H1 (cell line): ENCODE data around the gene TPSD1. TPM values are rescaled to one million over a fixed set of nuclear protein-coding genes. Genes with fewer than 3 reads are reported as not detected.

Source experiments
- CTCF ChIA-PET: fragments of 300-600 bp; sonication (Branson Sonifier 250); formaldehyde crosslinking; loops from one replicate; lab custom pipeline; 2021; ENCODE audit not compliant: partially characterized antibody; lab: Charles Lee
- POLR2A ChIA-PET: fragments of 300-600 bp; sonication (Branson Sonifier 250); formaldehyde crosslinking; loops from one replicate; lab custom pipeline; 2021; ENCODE audit warnings: inconsistent platforms; ENCODE audit not compliant: partially characterized antibody; lab: Charles Lee
- DNase-seq, 2 experiments: peaks; one replicate each; pipeline versions ENCODE4 v3.0.0 to v3.0.0-alpha.2; 2010 to 2022; ENCODE audit warnings: low spot score in 2 of 2, low read depth in 1 of 2, mixed read lengths in 1 of 2
- FAIRE-seq: peaks from 2 replicates; lab custom pipeline; 2011; peaks lifted over from hg19 to GRCh38; lab: Jason Lieb, UNC
- H2AFZ ChIP-seq: 2 replicates; pipeline ENCODE4 v1.8.1; 2012; ENCODE audit warnings: low read length, inconsistent platforms
- H2AK5ac ChIP-seq: 2 replicates; pipeline ENCODE4 v1.6.1; 2013; ENCODE audit warnings: low read depth, low read length
- H2BK120ac ChIP-seq: replicated peaks from 2 replicates; pipeline ENCODE3; 2013; ENCODE audit warnings: low read depth, low read length, inconsistent platforms
- H2BK12ac ChIP-seq: 2 replicates; pipeline ENCODE4 v1.6.1; 2013; ENCODE audit warnings: low read depth, low read length
- H2BK15ac ChIP-seq: 2 replicates; pipeline ENCODE4 v1.6.1; 2013; ENCODE audit warnings: low read length
- H2BK20ac ChIP-seq: 2 replicates; pipeline ENCODE4 v1.6.1; 2013; ENCODE audit warnings: low read length
- H2BK5ac ChIP-seq: 2 replicates; pipeline ENCODE4 v1.6.1; 2013; ENCODE audit warnings: low read depth, low read length
- H3K14ac ChIP-seq: 2 replicates; pipeline ENCODE4 v1.6.1; 2013; ENCODE audit warnings: inconsistent platforms; ENCODE audit not compliant: insufficient read length
- H3K18ac ChIP-seq: 2 replicates; pipeline ENCODE4 v1.6.1; 2013; ENCODE audit warnings: low read length; ENCODE audit errors: extremely low read depth
- H3K23ac ChIP-seq: 2 replicates; pipeline ENCODE4 v1.6.1; 2013; ENCODE audit warnings: inconsistent platforms; ENCODE audit not compliant: insufficient read length
- H3K23me2 ChIP-seq: 2 replicates; pipeline ENCODE4 v1.6.1; 2013; ENCODE audit warnings: low read depth, low read length
- H3K27ac ChIP-seq: 2 replicates; pipeline ENCODE4 v1.6.1; 2011; ENCODE audit warnings: low read depth, low read length, inconsistent platforms
- H3K27me3 ChIP-seq, 4 experiments: replicated peaks in 1 of 4; 1 replicate in 1 of 4; 2 replicates in 3 of 4; pipeline versions ENCODE4 v1.6.1 to v1.8.1; 2011 to 2013; ENCODE audit warnings: low read length in 3 of 4, mild to moderate bottlenecking in 3 of 4, inconsistent platforms in 2 of 4, mixed read lengths in 2 of 4, moderate library complexity in 1 of 4; ENCODE audit not compliant: control insufficient read depth in 3 of 4, insufficient read depth in 3 of 4; ENCODE audit errors: extremely low read depth in 1 of 4
- H3K36me3 ChIP-seq, 4 experiments: 2 replicates each; pipeline versions ENCODE4 v1.6.1 to v1.8.1; 2011 to 2013; ENCODE audit warnings: mild to moderate bottlenecking in 4 of 4, low read length in 3 of 4, moderate library complexity in 2 of 4, control low read depth in 1 of 4, inconsistent platforms in 1 of 4; ENCODE audit not compliant: insufficient read depth in 4 of 4, control insufficient read depth in 2 of 4
- H3K4ac ChIP-seq: replicated peaks from 2 replicates; pipeline ENCODE3; 2013; ENCODE audit warnings: low read length, low read depth, mixed read lengths, inconsistent platforms; ENCODE audit not compliant: insufficient read length
- H3K4me1 ChIP-seq, 4 experiments: replicated peaks in 1 of 4; 1 replicate in 1 of 4; 2 replicates in 3 of 4; pipeline versions ENCODE4 v1.6.1 to v1.8.1; 2011 to 2013; ENCODE audit warnings: low read length in 3 of 4, inconsistent platforms in 2 of 4, mixed read lengths in 1 of 4; ENCODE audit not compliant: insufficient read depth in 4 of 4, control insufficient read depth in 3 of 4
- H3K4me2 ChIP-seq, 2 experiments: 2 replicates each; pipeline versions ENCODE4 v1.6.1 to v1.8.1; 2011 to 2013; ENCODE audit warnings: low read depth in 2 of 2, low read length in 2 of 2, control low read depth in 1 of 2, inconsistent platforms in 1 of 2, mild to moderate bottlenecking in 1 of 2; ENCODE audit not compliant: insufficient read depth in 1 of 2
- H3K4me3 ChIP-seq, 4 experiments: fragments of 200-600, 300-600 bp in 1 of 4; sonication (generic), shearing (Covaris generic), sonication (Bioruptor Twin) in 1 of 4; 2 replicates each; pipeline versions ENCODE4 v1.5.1 to v1.8.1; 2011 to 2016; ENCODE audit warnings: low read length in 4 of 4, low read depth in 3 of 4, control low read depth in 2 of 4, inconsistent platforms in 2 of 4, mild to moderate bottlenecking in 2 of 4, mixed read lengths in 1 of 4, moderate library complexity in 1 of 4; ENCODE audit not compliant: insufficient read depth in 2 of 4; ENCODE audit errors: extremely low read depth in 1 of 4
- H3K56ac ChIP-seq: replicated peaks from 2 replicates; pipeline ENCODE3; 2013; ENCODE audit warnings: low read depth, mild to moderate bottlenecking, mixed read lengths, low read length, inconsistent platforms; ENCODE audit not compliant: insufficient read length
- H3K79me1 ChIP-seq: 2 replicates; pipeline ENCODE4 v1.6.1; 2013; ENCODE audit warnings: low read depth, low read length, control low read depth
- H3K79me2 ChIP-seq, 2 experiments: 2 replicates each; pipeline versions ENCODE4 v1.6.1 to v1.8.1; 2012 to 2013; ENCODE audit warnings: low read length in 2 of 2, mild to moderate bottlenecking in 2 of 2, inconsistent platforms in 1 of 2; ENCODE audit not compliant: insufficient read depth in 2 of 2, control insufficient read depth in 1 of 2
- H3K9ac ChIP-seq, 4 experiments: replicated peaks in 1 of 4; 1 replicate in 1 of 4; 2 replicates in 3 of 4; pipeline versions ENCODE4 v1.6.1 to v1.8.1; 2011 to 2013; ENCODE audit warnings: low read depth in 3 of 4, low read length in 3 of 4, control low read depth in 2 of 4, mild to moderate bottlenecking in 2 of 4, moderate library complexity in 2 of 4, inconsistent platforms in 1 of 4; ENCODE audit errors: extremely low read depth in 1 of 4
- H3K9me3 ChIP-seq, 2 experiments: 2 replicates each; pipeline versions ENCODE4 v1.6.1 to v1.8.1; 2012 to 2013; ENCODE audit warnings: mild to moderate bottlenecking in 2 of 2, moderate library complexity in 2 of 2, control low read depth in 1 of 2, inconsistent platforms in 1 of 2, low read depth in 1 of 2, low read length in 1 of 2, mixed read lengths in 1 of 2; ENCODE audit not compliant: insufficient read depth in 2 of 2
- H4K20me1 ChIP-seq, 2 experiments: replicated peaks in 1 of 2; 2 replicates each; pipeline versions ENCODE3 to v1.8.1; 2011 to 2013; ENCODE audit warnings: inconsistent platforms in 2 of 2, low read length in 2 of 2, mild to moderate bottlenecking in 1 of 2; ENCODE audit not compliant: insufficient read depth in 2 of 2, control insufficient read depth in 1 of 2
- H4K5ac ChIP-seq: 2 replicates; pipeline ENCODE4 v1.6.1; 2013; ENCODE audit warnings: low read length, low read depth, mixed read lengths, inconsistent platforms; ENCODE audit not compliant: insufficient read length
- H4K8ac ChIP-seq: 2 replicates; pipeline ENCODE4 v1.8.0; 2013; ENCODE audit warnings: mild to moderate bottlenecking, moderate library complexity, low read length, inconsistent platforms; ENCODE audit not compliant: insufficient read depth; ENCODE audit errors: extremely low read depth
- H4K91ac ChIP-seq: replicated peaks from 2 replicates; pipeline ENCODE3; 2013; ENCODE audit warnings: low read length, mixed read lengths, inconsistent platforms; ENCODE audit not compliant: insufficient read length
- BCL11A ChIP-seq, 2 experiments: IDR thresholded peaks; one replicate each; pipeline ENCODE4 v1.6.1; 2011; ENCODE audit warnings: low read depth in 2 of 2, low read length in 2 of 2, mild to moderate bottlenecking in 2 of 2
- HDAC2 ChIP-seq, 2 experiments: fragments of 300-600 bp in 1 of 2; sonication (generic) in 1 of 2; IDR thresholded peaks; 2 replicates each; pipeline ENCODE4 v1.6.1; 2011 to 2012; ENCODE audit warnings: low read depth in 2 of 2, low read length in 2 of 2, mild to moderate bottlenecking in 2 of 2, moderate library complexity in 2 of 2, borderline replicate concordance in 1 of 2, inconsistent platforms in 1 of 2
- TAF1 ChIP-seq: IDR thresholded peaks from 2 replicates; pipeline ENCODE4 v1.6.1; 2011; ENCODE audit warnings: mild to moderate bottlenecking, low read depth, low read length
- WGBS, 2 experiments: shearing (Covaris generic) in 1 of 2; methylation state at CpG; one replicate each; pipeline versions ENCODE4 v1.1.6 to v1.1.7; 2013 to 2015; ENCODE audit warnings: low lambda C conversion rate in 2 of 2, mixed read lengths in 2 of 2, inconsistent platforms in 1 of 2, low coverage in 1 of 2, missing lambda C conversion rate in 1 of 2; ENCODE audit not compliant: insufficient replicate concordance in 2 of 2, insufficient coverage in 1 of 2, insufficient read length in 1 of 2; ENCODE audit errors: extremely low coverage in 1 of 2, missing lambda C conversion rate in 1 of 2; 5-methylcytosine and 5-hydroxymethylcytosine counted together
- polyA plus RNA-seq, 7 experiments: library from polyadenylated mRNA; depleted of rRNA in 3 of 7; stranded (reverse) in 5 of 7; unstranded in 2 of 7; fragments of >200 nt in 5 of 7; fragments of 200-250 nt in 2 of 7; gene quantifications; 1 replicate in 5 of 7; 2 replicates in 1 of 7; 4 replicates in 1 of 7; pipeline versions ENCODE4 v1.2.1 to v1.2.3, GENCODE V29; 2011 to 2013; ENCODE audit warnings: missing spikeins in 2 of 7, mixed read lengths in 2 of 7
- total RNA-seq: library from RNA; stranded (reverse); fragmentation: NEBNext Ultra II Directional; extraction: Animal tissue kit (Norgen Biotek cat#: 25700); gene quantifications from 2 replicates; pipeline ENCODE4 v1.2.1, GENCODE V29; 2021

TPSD1 gene
- total and polyA plus RNA-seq, 2 of the 8 experiments (the other 6 are each of a cell fraction or from before 2014, with no cell fraction given) = 0.26 TPM; not detected in 1

DNA sequence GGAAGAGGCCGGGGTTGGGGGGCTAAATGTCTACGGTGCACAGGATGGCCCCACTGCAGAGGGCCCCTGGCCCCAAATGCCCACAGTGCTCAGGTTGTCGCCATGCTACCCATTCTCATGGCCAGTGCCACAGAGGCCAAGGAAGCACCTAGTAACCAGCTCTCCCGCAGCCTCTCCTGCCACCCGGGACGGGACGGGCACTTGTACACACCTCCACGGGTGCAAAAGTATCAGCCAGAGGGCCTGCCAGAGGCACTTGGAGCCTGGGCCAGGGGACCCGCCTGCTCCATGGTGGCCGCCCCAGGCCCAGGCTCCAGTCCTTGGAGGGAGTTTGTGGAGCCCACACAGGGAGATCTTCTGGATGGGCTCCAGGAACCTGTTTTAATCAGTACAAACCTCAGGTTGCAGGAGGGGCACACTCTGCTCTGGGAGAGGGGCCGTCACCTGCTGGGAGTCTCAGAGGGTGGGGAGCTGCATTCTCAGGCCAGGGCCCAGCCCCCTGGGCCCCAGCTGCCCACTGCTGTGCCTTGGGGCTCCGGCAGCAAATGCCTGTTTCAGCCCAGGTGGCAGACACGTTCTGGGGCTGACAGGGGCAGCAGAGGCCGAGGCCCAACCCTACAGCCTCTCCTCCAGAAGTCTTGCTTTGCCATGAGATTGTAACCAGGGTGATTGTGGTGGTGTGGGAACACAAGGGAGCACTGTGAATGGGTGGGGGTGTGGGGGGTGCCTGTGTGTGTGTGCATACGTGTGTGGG lies 7.9 kb downstream of the TPSD1 start:
- H2BK20ac ChIP-seq = no peak overlapping the region

More for the DNA sequence above, 7.9 kb downstream of the TPSD1 start:
- Histone ChIP-seq H3K14ac (no peak overlapping the region), H3K27ac (no peak overlapping the region), H2AFZ (no peak overlapping the region), H3K9me3 (peaks cover 0 to 2% of the 10 kb centered on the region in 2 experiments; a peak in 2 of 4 replicates), H4K5ac (no peak overlapping the region), H3K27me3 (peaks cover 0 to 28% (median 15%) of the 10 kb centered on the region in 4 experiments; a peak in 5 of 7 replicates), H3K23me2 (peaks cover 3% of the 10 kb centered on the region; the same call in 1 of the 2 replicates), H4K91ac (no peak overlapping the region), H3K4ac (no peak overlapping the region), H3K79me1 (no peaks in the 10 kb centered on the region; the same call in 1 of the 2 replicates), H3K79me2 (no peaks in the 10 kb centered on the region), H3K36me3 (no peaks in the 10 kb centered on the region; a peak in 1 of 8 replicates), H3K4me2 (no peak overlapping the region), H3K18ac (no peak overlapping the region), H3K56ac (no peak overlapping the region), H3K9ac (no peak overlapping the region), H4K8ac (no peak overlapping the region), H2BK15ac (0 out of 2 replicates have a peak overlapping the region, but pooled peaks have one; percentile 20), H3K4me3 (no peak overlapping the region), H2BK120ac (no peak overlapping the region), H3K23ac (no peak overlapping the region), H2BK12ac (no peak overlapping the region), H3K4me1 (peaks cover 0 to 11% (median 8%) of the 10 kb centered on the region in 4 experiments; a peak in 6 of 7 replicates), H4K20me1 (peaks cover 0 to 7% of the 10 kb centered on the region in 2 experiments), H2AK5ac (no peak overlapping the region), H2BK5ac (no peak overlapping the region)
- WGBS, 2 experiments = 83% methylated on average over 14 of the region's 15 CpGs; no CpG with 5 or more reads in 1 of the 2 experiments
- ChIA-PET CTCF (interaction anchor here (0.8 kb wide), 1 partner anchor 509 kb away, joined by 3 read pairs; the partner anchor contains the start of genes EME2 and MRPS34), POLR2A (interaction anchor here (0.8 to 1.7 kb wide), 2 partner anchors 63 to 157 kb away, joined by 3 to 5 read pairs; partner anchors contain the start of gene UQCC4)
- no peak for FAIRE-seq
- no peak for TF ChIP-seq BCL11A (IDR thresholded peaks at IDR 0.05; ENCODE audit: low read depth in 2 of 2, low read length in 2 of 2)
- no peak for TF ChIP-seq HDAC2 (IDR thresholded peaks at IDR 0.05; ENCODE audit: borderline replicate concordance in 1 of 2, low read depth in 2 of 2, low read length in 2 of 2)
- TF ChIP-seq TAF1 = no peak
- no peak for DNase-seq
